ENCODE measurements around the gene FZR1.

The FZR1 gene

GRCh38 chr19:3520166-3521103 is 14.3 kb downstream of the FZR1 start:
- H3K4me3 ChIP-seq (ENCODE audit: low read depth, low read length) = no peak overlapping the region
- TF ChIP-seq CTCF (IDR thresholded peaks at IDR 0.05; ENCODE audit: low read depth, low read length) = no peak

GRCh38 chr19:3521104-3521445 is 15.0 kb downstream of the FZR1 start:
- TF ChIP-seq CTCF (IDR thresholded peaks at IDR 0.05; ENCODE audit: low read depth, low read length) = no peak
- DNase-seq (ENCODE audit: low read depth, low spot score) = no peak
- in situ Hi-C loops (cut with HindIII; ENCODE audit: low sequenced_read_pairs) = no loop called here
- no peak overlapping the region for H3K4me3 ChIP-seq (ENCODE audit: low read depth, low read length)

More at GRCh38 chr19:3520166-3521103, 14.3 kb downstream of the FZR1 start:
- no peak for DNase-seq (ENCODE audit: low read depth, low spot score)
- in situ Hi-C loops (cut with HindIII; ENCODE audit: low sequenced_read_pairs) = no loop called here

- no peak for DNase-seq (ENCODE audit: low read depth, low spot score)
- no peak for TF ChIP-seq CTCF (IDR thresholded peaks at IDR 0.05; ENCODE audit: low read depth, low read length)
- in situ Hi-C loops (cut with HindIII; ENCODE audit: low sequenced_read_pairs) = no loop called here
- no peak overlapping the region for H3K4me3 ChIP-seq (ENCODE audit: low read depth, low read length)
Measured at GRCh38 chr19:3522421-3523360, 16.6 kb downstream of the FZR1 start.

GRCh38 chr19:3523361-3524077 is 17.4 kb downstream of the FZR1 start:
- DNase-seq (ENCODE audit: low read depth, low spot score) = no peak
- H3K4me3 ChIP-seq (ENCODE audit: low read depth, low read length) = no peak overlapping the region
- TF ChIP-seq CTCF (IDR thresholded peaks at IDR 0.05; ENCODE audit: low read depth, low read length) = no peak
- in situ Hi-C loops (cut with HindIII; ENCODE audit: low sequenced_read_pairs) = no loop called here

- in situ Hi-C loops (cut with HindIII; ENCODE audit: low sequenced_read_pairs) = no loop called here
- TF ChIP-seq CTCF (IDR thresholded peaks at IDR 0.05; ENCODE audit: low read depth, low read length) = no peak
- DNase-seq (ENCODE audit: low read depth, low spot score) = no peak
- no peak overlapping the region for H3K4me3 ChIP-seq (ENCODE audit: low read depth, low read length)
Measured at GRCh38 chr19:3524078-3524842, 18.1 kb downstream of the FZR1 start.
